GM21786 (cell line): ENCODE measurements around the gene C1orf141.
"Not testable (repeated sequence)": the region's sequence is repeated elsewhere in the genome, so short reads cannot be mapped to it uniquely, and the experiment has no call there.

Experiments
- ATAC-seq: cut with Tn5 transposase; IDR thresholded peaks from one replicate; pipeline ENCODE4 v1.9.1; 2021; ENCODE audit not compliant: unreplicated experiment

Gene C1orf141

GRCh38 chr1:67089685-67090208 lies 45.0 kb downstream of the C1orf141 start:
- no peak for ATAC-seq

GRCh38 chr1:67088440-67088839 lies 46.3 kb downstream of the C1orf141 start:
- no peak for ATAC-seq

- no peak for ATAC-seq
Measured at GRCh38 chr1:67085326-67085725, 49.4 kb downstream of the C1orf141 start.

- no peak for ATAC-seq
Measured at GRCh38 chr1:67084765-67085318, 49.9 kb downstream of the C1orf141 start.

GRCh38 chr1:67078291-67078690 lies 56.5 kb downstream of the C1orf141 start:
- no peak for ATAC-seq

GRCh38 chr1:67077593-67077992 lies 57.2 kb downstream of the C1orf141 start:
- ATAC-seq = no peak

- ATAC-seq = no peak
Measured at GRCh38 chr1:67072749-67073148, 62.0 kb downstream of the C1orf141 start.

DNA sequence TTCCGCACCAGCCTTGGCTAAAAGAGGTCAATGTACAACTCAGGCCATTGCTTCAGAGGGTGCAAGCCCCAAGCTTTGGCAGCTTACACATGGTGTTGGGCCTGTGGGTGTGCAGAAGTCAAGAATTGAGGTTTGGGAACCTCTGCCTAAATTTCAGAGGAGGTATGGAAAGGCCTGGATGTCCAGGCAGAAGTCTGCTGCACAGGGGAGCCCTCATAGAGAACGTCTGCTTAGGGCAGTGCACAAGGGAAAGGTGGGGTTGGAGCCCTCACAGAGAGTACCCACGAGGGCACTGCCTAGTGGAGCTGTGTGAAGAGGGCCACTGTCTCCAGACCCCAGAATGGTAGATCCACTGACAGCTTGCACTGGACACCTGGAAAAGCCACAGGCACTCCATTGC lies 67.1 kb downstream of the C1orf141 start:
- not testable (repeated sequence) for ATAC-seq

DNA sequence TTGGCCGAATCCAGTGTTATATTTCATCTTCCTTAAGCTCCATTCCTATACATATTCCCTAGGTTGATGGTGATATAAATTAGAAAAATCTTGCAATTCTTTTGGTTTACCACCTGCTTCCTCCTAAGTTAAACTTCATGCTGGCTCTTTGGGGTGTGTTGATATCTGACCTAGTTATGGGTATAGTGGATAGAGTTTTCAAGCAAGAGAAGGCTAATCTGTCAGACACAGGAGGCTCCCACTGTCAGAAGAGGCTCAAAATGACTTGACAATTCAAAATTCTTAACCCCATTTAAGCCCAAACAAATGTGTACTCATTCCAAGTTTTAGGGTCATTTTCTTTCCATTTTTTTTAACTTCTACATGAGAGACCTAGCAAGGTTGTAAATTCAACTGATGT lies 72.4 kb downstream of the C1orf141 start:
- ATAC-seq = no peak

DNA sequence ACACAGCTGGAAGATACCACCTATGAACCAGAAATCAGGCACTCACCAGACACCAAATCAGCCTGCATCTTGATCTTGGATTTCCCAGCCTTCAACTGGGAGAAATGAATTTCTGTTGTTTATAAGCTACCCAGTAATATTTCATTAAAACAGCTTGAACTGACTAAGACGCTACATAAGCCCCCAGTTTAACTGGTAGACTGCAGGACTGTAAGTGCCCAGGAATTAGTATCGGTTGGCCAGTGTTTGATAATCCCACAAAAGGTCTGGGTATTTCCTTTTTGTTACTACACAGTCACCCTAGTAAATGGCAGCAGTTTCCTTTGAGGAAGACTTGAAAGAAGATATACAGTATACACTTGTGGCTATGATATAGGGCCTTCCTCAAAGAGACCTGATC lies 73.5 kb downstream of the C1orf141 start:
- ATAC-seq = no peak

- ATAC-seq = no peak
Measured at GRCh38 chr1:67060811-67061218, 74.0 kb downstream of the C1orf141 start.

- ATAC-seq = no peak
Measured at GRCh38 chr1:67059346-67059745, 75.4 kb downstream of the C1orf141 start.

DNA sequence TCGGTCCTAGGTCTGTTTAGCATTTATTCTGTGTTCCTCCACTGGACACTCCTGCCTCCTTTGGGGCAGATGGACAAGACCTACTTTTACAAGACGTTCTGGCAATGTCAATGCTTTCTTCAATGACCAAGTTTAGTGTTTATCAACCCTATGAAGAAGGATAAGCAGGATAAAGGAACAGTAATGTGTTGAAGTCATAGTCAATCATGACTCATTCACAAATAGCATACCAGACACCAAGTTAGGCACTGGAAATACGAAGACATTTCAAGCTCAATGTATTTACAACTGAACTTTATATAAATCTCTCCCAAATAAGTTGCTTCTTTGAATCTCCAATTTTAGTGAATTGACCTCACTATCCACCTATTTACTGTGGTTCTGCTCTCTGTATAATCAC lies 76.0 kb downstream of the C1orf141 start:
- no peak for ATAC-seq

GRCh38 chr1:67058242-67058641 lies 76.5 kb downstream of the C1orf141 start:
- no peak for ATAC-seq

GRCh38 chr1:67053785-67054772 lies 80.7 kb downstream of the C1orf141 start, which contains the start of gene SLC35D1:
Gene SLC35D1 (minus strand): TSS chr1:67054148. CDS start chr1:67054013, 135 bp downstream.
- peak; percentile 74 for ATAC-seq

DNA sequence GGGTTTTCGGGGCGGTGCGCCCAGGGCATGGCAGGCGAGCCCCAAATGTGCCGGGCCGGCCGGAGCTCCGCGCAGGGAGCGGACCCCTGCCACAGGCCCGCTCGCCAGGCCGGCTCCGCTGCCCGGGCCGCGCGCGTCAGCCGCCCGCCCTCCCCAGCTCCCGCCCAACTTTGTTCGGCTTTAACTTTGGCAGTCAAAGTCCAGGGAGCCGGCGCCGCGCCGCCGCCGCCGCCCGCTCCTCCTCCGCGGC lies 81.3 kb downstream of the C1orf141 start:
- peak; percentile 27 for ATAC-seq

DNA sequence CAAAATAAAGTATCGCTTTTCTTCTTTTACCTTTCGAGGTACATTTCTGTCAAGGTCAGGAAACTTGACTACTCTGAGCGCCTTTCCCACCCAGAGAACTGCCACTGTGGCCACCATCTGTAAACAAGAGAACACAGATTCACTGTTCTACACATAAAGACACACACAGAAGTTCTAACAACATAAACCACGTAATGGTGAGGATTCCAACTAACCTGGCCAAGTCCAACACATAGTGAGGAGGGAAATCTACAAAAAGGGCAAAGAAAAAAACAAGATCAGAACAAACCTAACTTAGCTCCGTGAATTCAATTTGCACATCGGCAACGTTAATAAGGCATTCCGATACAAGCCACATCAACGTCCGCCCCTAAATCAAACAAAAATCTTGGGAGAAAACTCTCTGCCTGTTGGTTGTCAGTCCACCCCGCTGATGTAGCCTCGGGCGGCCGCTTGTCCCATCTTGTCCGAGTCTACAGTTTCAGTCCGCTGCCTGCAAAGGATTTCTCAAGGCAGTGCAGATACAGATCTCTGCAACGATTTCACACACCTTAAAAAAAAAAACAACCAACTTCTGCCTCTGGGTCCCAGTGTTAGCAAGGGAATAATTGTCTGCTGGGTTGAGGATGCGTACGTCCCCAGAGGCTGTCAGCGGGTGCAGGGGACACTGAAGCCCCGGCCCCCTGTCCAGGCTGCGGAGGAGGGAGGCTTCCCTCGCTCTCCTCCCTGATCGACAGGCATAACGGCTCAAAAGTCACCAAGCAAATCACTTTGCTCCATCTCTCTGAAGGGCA lies 81.8 kb downstream of the C1orf141 start:
- ATAC-seq = peak; percentile 23

DNA sequence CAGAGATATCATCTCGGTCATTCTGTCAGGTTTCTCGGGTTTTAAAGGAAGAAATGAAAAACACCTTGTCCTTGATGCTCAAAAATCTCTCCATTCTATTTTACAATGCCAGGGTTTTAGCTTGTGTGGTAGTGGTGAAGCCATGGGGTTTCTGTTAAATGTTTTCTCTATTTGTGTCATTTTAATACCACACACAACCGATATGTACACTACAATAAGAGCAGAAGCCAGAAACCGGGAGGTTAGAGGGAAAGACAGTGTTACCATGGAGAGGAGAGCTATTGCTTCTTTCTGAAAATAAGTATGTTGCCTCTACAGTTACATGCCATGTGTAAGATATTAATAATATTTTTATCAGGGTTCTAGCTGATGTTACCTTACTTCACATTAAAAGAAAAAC lies 83.6 kb downstream of the C1orf141 start:
- no peak for ATAC-seq

DNA sequence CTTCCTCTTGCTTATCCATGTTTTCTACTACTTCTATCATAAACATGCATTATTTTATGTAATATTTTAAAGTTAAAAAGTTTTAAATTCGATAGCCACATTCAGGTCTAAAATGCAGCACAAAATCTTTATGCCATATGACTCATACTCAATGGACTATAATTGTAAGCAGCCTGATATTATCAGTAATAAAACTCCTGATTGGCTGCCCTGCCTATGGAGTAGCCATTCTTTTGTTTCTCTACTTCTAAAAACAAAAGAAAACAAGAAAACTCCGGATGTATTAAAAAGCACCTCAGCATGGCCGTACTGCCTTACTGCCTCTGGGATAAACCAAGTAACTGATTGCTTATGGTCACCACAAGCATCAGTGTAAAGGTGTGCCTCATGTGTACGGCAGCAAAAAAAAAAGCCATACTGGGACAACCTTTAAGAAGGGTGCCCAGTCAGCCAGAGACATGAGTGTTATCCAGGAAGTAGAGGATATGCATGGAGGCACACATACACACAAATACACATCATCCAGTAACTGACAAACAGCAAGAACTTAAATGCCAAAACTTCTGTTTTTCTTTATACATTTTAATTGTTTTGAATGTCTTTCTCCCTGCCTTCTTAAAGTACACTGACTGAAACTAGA lies 90.0 kb downstream of the C1orf141 start:
- no peak for ATAC-seq

- no peak for ATAC-seq
Measured at GRCh38 chr1:67043366-67043765, 91.4 kb downstream of the C1orf141 start.
